LNCaP clone FGC (cell line): Measurements from ENCODE around the gene ATG13.
A peak's percentile ranks its signal among the peaks of the same experiment; 100 is the strongest.

Source experiments
- DNase-seq: peaks from one replicate; pipeline ENCODE4 v3.0.0-alpha.2; 2011; ENCODE audit warnings: low read depth
- H3K4me3 ChIP-seq: 2 replicates; pipeline ENCODE4 v1.5.1; 2011; ENCODE audit warnings: mild to moderate bottlenecking, low read depth, low read length, control low read depth
- TF ChIP-seq, protein P1 (sequence below): IDR thresholded peaks from 2 replicates; pipeline ENCODE4 v1.5.1; 2012; ENCODE audit warnings: mild to moderate bottlenecking; ENCODE audit not compliant: control insufficient read depth, insufficient read depth; ENCODE audit errors: extremely low read depth

ATG13 gene

DNA sequence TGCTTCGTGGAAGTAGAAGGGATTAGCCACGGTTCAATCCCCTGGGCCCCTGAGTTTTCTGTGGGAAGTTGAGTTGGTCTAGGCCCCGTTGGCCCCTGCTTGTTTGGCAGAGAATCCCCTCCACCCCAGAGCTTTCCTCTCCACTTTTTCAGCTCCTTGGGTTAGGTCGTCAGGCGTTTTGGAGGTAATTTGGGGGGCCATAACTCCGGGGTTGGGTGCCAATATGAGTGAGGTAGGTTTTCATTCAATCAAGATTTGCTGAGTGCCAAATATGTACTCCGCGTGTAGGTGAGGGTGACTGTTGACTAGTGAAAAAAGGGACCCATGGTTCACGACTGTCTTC is 590 bp downstream of the ATG13 start:
- H3K4me3 ChIP-seq: peak overlapping the region; percentile 93
- TF ChIP-seq, protein P1, sequence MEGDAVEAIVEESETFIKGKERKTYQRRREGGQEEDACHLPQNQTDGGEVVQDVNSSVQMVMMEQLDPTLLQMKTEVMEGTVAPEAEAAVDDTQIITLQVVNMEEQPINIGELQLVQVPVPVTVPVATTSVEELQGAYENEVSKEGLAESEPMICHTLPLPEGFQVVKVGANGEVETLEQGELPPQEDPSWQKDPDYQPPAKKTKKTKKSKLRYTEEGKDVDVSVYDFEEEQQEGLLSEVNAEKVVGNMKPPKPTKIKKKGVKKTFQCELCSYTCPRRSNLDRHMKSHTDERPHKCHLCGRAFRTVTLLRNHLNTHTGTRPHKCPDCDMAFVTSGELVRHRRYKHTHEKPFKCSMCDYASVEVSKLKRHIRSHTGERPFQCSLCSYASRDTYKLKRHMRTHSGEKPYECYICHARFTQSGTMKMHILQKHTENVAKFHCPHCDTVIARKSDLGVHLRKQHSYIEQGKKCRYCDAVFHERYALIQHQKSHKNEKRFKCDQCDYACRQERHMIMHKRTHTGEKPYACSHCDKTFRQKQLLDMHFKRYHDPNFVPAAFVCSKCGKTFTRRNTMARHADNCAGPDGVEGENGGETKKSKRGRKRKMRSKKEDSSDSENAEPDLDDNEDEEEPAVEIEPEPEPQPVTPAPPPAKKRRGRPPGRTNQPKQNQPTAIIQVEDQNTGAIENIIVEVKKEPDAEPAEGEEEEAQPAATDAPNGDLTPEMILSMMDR: no peak
- DNase-seq: no peak

DNA sequence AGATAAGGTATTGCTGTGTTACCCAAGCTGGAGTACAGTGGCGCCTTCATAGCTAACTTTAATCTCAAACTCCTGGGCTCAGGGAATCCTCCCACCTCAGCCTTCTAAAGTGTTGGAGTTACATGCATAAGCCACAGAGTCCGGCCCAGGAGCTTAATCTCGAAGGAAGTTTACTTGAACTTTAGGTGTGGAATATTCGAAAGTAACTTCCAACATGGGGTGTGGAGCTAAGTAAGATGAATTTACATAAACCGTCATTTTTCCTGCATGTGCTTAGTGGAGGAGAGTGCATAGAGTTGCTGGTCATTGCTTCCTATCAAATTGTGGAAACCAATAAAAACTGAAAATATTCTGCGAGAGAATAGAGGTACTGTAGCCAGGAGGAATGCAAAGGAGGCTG is 1.5 kb downstream of the ATG13 start:
- H3K4me3 ChIP-seq: peak overlapping the region; percentile 93
- DNase-seq: no peak
- TF ChIP-seq, protein P1: no peak

DNA sequence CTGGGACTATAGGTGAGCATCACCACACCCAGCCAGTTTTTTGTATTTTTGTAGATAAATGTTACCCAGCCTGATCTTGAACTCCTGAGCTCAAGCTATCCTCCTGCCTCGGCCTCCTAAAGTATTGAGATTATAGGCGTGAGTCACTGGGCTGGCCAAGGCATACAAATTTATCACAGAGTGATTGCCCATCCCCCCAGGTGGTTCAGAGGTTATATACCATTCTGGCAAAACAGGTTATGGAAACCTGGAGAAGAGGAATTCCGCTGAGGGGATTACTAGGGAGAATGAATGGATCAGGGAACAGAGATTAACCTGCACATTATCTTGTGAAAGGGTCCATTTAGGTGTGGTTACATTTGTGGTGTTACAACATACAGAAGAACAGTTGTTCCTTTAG is 8.1 kb downstream of the ATG13 start:
- H3K4me3 ChIP-seq: no peak overlapping the region
- DNase-seq: no peak
- TF ChIP-seq, protein P1: no peak

DNA sequence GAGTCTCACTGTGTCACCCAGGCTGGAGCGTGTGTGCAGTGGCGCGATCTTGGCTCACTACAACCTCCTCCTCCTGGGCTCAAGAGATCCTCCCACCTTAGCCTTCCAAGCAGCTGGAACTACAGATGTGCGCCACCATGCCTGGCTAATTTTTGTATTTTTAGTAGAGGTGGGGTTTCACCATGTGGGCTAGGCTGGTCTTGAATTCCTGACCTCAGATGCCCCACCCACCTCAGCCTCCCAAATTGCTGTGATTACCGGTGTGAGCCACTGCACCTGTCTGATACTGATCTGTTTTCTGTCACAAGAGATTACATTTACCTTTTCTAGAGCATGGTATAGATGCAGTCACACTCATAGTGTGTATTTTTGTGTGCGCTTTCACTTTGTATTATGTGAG is 11.6 kb downstream of the ATG13 start:
- no peak overlapping the region for H3K4me3 ChIP-seq
- TF ChIP-seq, protein P1: no peak
- no peak for DNase-seq

DNA sequence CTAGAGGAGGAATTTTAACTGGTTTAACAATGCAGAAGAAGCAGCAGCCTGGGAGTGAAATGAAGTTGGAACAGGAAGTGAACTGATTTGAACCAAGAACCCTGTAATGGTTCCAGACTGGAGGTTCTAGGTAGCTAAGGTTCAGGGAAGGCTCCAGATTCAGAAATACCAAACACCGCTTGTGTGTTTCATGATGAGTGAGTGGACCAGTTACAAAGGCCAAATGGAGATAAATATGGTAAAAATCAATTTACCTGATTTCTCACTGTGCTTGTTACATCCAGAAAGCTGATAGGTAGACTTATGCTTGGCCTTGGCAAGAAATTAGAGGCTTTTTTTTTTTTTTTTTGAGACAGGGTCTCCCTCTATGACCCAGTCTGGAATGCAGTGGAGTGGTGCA is 12.9 kb downstream of the ATG13 start:
- DNase-seq: no peak
- TF ChIP-seq, protein P1: no peak
- no peak overlapping the region for H3K4me3 ChIP-seq

DNA sequence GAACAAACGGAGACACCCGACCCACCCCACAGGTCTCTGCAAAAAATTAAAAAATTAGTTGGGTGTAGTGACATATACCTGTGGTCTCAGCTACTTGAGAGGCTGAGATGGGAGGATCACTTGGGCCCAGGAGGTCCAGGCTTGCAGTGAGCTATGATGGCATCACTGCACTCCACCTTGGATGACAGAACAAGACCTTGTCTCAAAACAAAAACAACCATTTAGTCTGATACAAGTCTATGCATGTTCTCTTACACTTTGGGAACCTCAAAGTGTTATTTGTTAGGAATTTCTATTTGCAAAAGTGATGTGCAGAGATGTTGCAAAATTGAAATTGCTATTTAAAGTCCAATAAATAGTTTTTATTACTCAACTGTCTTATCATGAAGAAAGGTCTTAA is 14.3 kb downstream of the ATG13 start:
- TF ChIP-seq, protein P1: no peak
- DNase-seq: no peak
- H3K4me3 ChIP-seq: no peak overlapping the region

DNA sequence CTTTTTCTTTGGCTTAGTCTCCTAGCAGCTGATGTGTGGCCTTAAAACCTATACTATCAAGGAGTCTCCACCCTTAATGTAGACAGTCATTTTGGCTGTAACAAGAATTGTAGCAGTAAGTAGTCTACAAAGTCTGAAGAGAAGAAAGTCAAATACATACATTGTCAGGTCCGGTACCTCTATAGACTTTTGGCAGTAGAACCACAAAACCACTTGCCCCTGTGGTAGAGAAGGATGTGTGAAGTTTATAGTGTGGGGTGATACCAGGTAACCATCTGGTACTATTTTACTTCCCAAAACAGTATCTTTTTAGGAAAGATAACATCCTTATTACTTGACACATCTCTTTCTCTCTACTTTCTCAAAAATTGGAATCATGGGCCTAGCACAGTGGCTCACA is 15.1 kb downstream of the ATG13 start:
- no peak overlapping the region for H3K4me3 ChIP-seq
- TF ChIP-seq, protein P1: no peak
- DNase-seq: no peak
